Left lung (tissue), 10 donors: ENCODE data around the gene TM4SF18. TPM values are rescaled to one million over a fixed set of nuclear protein-coding genes. Genes with fewer than 3 reads are reported as not detected.

ENCODE experiments used
- ATAC-seq: fragments of 200-7000 bp; cut with Tn5 transposase; one replicate; pipeline ENCODE4 v1.9.1; 2020; ENCODE audit warnings: moderate library complexity
- DNase-seq, 4 donors: peaks; one replicate each; pipeline ENCODE4 v3.0.0-alpha.2; 2013 to 2020
- H3K27ac ChIP-seq, 2 donors: fragments of 200-600 bp; sonication (generic) in 1 of 2; one replicate each; pipeline versions ENCODE4 v1.5.0 to v1.8.0; 2020 to 2021
- H3K27me3 ChIP-seq, 2 donors: fragments of 200-600 bp; sonication (generic) in 1 of 2; one replicate each; pipeline versions ENCODE4 v1.5.0 to v1.8.0; 2020 to 2021
- H3K36me3 ChIP-seq, 2 donors: fragments of 200-600 bp; sonication (generic) in 1 of 2; one replicate each; pipeline versions ENCODE4 v1.5.0 to v1.8.0; 2020 to 2021
- H3K4me1 ChIP-seq, 2 donors: fragments of 200-600 bp; one replicate each; pipeline ENCODE4 v1.8.0; 2021
- H3K4me3 ChIP-seq, 2 donors: fragments of 200-600 bp; sonication (generic) in 1 of 2; one replicate each; pipeline versions ENCODE4 v1.5.0 to v1.8.0; 2020 to 2021; ENCODE audit warnings: mild to moderate bottlenecking in 1 of 2
- H3K9me3 ChIP-seq, 2 donors: fragments of 200-600 bp; sonication (generic) in 1 of 2; one replicate each; pipeline versions ENCODE4 v1.5.0 to v1.8.0; 2020 to 2021
- CTCF ChIP-seq, 2 donors: fragments of 200-600 bp; sonication (generic) in 1 of 2; IDR thresholded peaks; one replicate each; pipeline versions ENCODE4 v1.5.0 to v1.8.0; 2021; ENCODE audit warnings: antibody characterized with exemption in 2 of 2
- intact Hi-C, 2 donors: fragments of 100-400 bp; cut with DNase I; formaldehyde crosslinking; loops; one replicate each; pipeline versions ENCODE4 v1.11.2 to v1.14.2; 2022
- polyA plus RNA-seq, 6 donors: library from polyadenylated mRNA; unstranded; fragments of 120-200 nt; gene quantifications; one replicate each; pipeline ENCODE4 v1.2.1, GENCODE V29; 2013; ENCODE audit not compliant: insufficient read length in 6 of 6
- total RNA-seq, 2 donors: library from RNA; stranded (reverse); fragmentation: NEBNext Ultra II Directional; extraction: Animal tissue kit (Norgen Biotek cat#: 25700); gene quantifications; one replicate each; pipeline ENCODE4 v1.2.1, GENCODE V29; 2021
- donor health status: DM: no; HTN: yes; CAD: no.
- donor health status: DM: no; HTN: no; CAD: no.

TM4SF18 gene
- total and polyA plus RNA-seq, 8 donors: 8.5 to 13.3 (median 9.8) TPM

GRCh38 chr3:149278911-149279310 is 54.5 kb downstream of the TM4SF18 start:
- H3K9me3 ChIP-seq: no peaks in the 10 kb centered on the region
- intact Hi-C loops: loop anchor here in 1 of 2 donors (5.0 kb wide), 1 partner anchor 327 kb away; no protein-coding TSS in a partner anchor

GRCh38 chr3:149277331-149277813 is 56.1 kb downstream of the TM4SF18 start:
- ATAC-seq (peak; percentile 73), DNase-seq (no peak)
- H3K4me3 ChIP-seq: no peak overlapping the region
- peaks cover 6 to 44% of the 10 kb centered on the region in 2 donors for H3K4me1 ChIP-seq
- intact Hi-C loops: loop anchor here in 1 of 2 donors (5.0 kb wide), 1 partner anchor 325 kb away; no protein-coding TSS in a partner anchor
- no peak for TF ChIP-seq CTCF (IDR thresholded peaks at IDR 0.05)
- no peaks in the 10 kb centered on the region for H3K9me3 ChIP-seq
- H3K27me3 ChIP-seq: no peaks in the 10 kb centered on the region
- H3K27ac ChIP-seq: peak overlapping the region; percentile 74 to 90
- H3K36me3 ChIP-seq: no peaks in the 10 kb centered on the region

More at GRCh38 chr3:149278911-149279310, 54.5 kb downstream of the TM4SF18 start:
- DNase-seq (no peak), ATAC-seq (peak; percentile 42)
- H3K4me3 ChIP-seq: no peak overlapping the region
- no peaks in the 10 kb centered on the region for H3K27me3 ChIP-seq
- peaks cover 6 to 35% of the 10 kb centered on the region in 2 donors for H3K4me1 ChIP-seq
- TF ChIP-seq CTCF (IDR thresholded peaks at IDR 0.05): no peak
- H3K27ac ChIP-seq: no peak overlapping the region
- no peaks in the 10 kb centered on the region for H3K36me3 ChIP-seq

GRCh38 chr3:149276619-149277018 is 56.8 kb downstream of the TM4SF18 start:
- no peak for DNase-seq
- no peak for TF ChIP-seq CTCF (IDR thresholded peaks at IDR 0.05)
- no peaks in the 10 kb centered on the region for H3K27me3 ChIP-seq
- no peaks in the 10 kb centered on the region for H3K9me3 ChIP-seq
- peak overlapping the region in 1 of 2 donors; percentile 90 for H3K27ac ChIP-seq
- intact Hi-C loops: loop anchor here in 1 of 2 donors (5.0 kb wide), 1 partner anchor 324 kb away; no protein-coding TSS in a partner anchor
- H3K4me3 ChIP-seq: no peak overlapping the region
- no peak for ATAC-seq
- H3K4me1 ChIP-seq: peaks cover 6 to 44% of the 10 kb centered on the region in 2 donors
- no peaks in the 10 kb centered on the region for H3K36me3 ChIP-seq

GRCh38 chr3:149274220-149274619 is 59.2 kb downstream of the TM4SF18 start:
- intact Hi-C loops: loop anchor here in 1 of 2 donors (5.0 kb wide), 1 partner anchor 157 kb away; no protein-coding TSS in a partner anchor
- no peak for ATAC-seq
- Histone ChIP-seq H3K27me3 (no peaks in the 10 kb centered on the region), H3K9me3 (no peaks in the 10 kb centered on the region), H3K4me3 (no peak overlapping the region), H3K27ac (no peak overlapping the region), H3K36me3 (no peaks in the 10 kb centered on the region), H3K4me1 (peaks cover 6 to 37% of the 10 kb centered on the region in 2 donors)
- no peak for TF ChIP-seq CTCF (IDR thresholded peaks at IDR 0.05)
- DNase-seq: no peak

- ATAC-seq (peak; percentile 96), DNase-seq (peak in 2 of 4 donors; percentile 73 to 85)
- Histone ChIP-seq H3K4me3 (no peak overlapping the region), H3K27me3 (no peaks in the 10 kb centered on the region), H3K4me1 (peaks cover 6 to 31% of the 10 kb centered on the region in 2 donors), H3K9me3 (no peaks in the 10 kb centered on the region), H3K27ac (no peak overlapping the region), H3K36me3 (no peaks in the 10 kb centered on the region)
- intact Hi-C loops: loop anchor here in 1 of 2 donors (5.0 kb wide), 1 partner anchor 156 kb away; no protein-coding TSS in a partner anchor
- peak; percentile 80 to 83 for TF ChIP-seq CTCF (IDR thresholded peaks at IDR 0.05)
These were observed 60.2 kb downstream of the TM4SF18 start for GRCh38 chr3:149273096-149273751.
